Transverse colon (tissue), 4 donors: Measurements from ENCODE around the gene PLK2. TPM values are rescaled to one million over a fixed set of nuclear protein-coding genes. Genes with fewer than 3 reads are reported as not detected.

Experiments
- DNase-seq: peaks from one replicate; pipeline ENCODE4 v3.0.0-alpha.2; 2019
- H3K27ac ChIP-seq, 4 donors: fragments of 200-600 bp; sonication (generic); 2 replicates each; pipeline ENCODE4 v1.5.1; 2016 to 2018; ENCODE audit warnings: inconsistent platforms in 4 of 4
- H3K27me3 ChIP-seq: fragments of 200-600 bp; sonication (generic); 2 replicates; pipeline ENCODE4 v1.5.1; 2017; ENCODE audit warnings: inconsistent platforms
- H3K36me3 ChIP-seq, 4 donors: fragments of 200-600 bp; sonication (generic); 2 replicates each; pipeline ENCODE4 v1.5.1; 2017 to 2019; ENCODE audit warnings: inconsistent platforms in 4 of 4
- H3K4me1 ChIP-seq, 4 donors: fragments of 200-600 bp; sonication (generic); 2 replicates each; pipeline ENCODE4 v1.5.1; 2017 to 2020; ENCODE audit warnings: inconsistent platforms in 4 of 4
- H3K4me3 ChIP-seq, 4 donors: fragments of 200-600 bp; sonication (generic); 1 replicate in 1 of 4; 2 replicates in 3 of 4; pipeline versions ENCODE4 v1.5.1 to v1.6.1; 2017 to 2019; ENCODE audit warnings: inconsistent platforms in 4 of 4
- H3K9me3 ChIP-seq, 2 donors: fragments of 200-600 bp; sonication (generic); 2 replicates each; pipeline ENCODE4 v1.5.1; 2017 to 2019; ENCODE audit warnings: inconsistent platforms in 2 of 2
- CTCF ChIP-seq, 5 experiments: fragments of 200-600 bp in 3 of 5; fragments of 450-650 bp in 2 of 5; sonication (generic) in 3 of 5; IDR thresholded peaks; 1 replicate in 2 of 5; 2 replicates in 3 of 5; pipeline ENCODE4 v1.5.1; 2016 to 2017; ENCODE audit warnings: antibody characterized with exemption in 5 of 5, inconsistent platforms in 3 of 5, mild to moderate bottlenecking in 2 of 5, moderate library complexity in 1 of 5
- EP300 ChIP-seq: sonication (generic); formaldehyde crosslinking; IDR thresholded peaks from one replicate; pipeline ENCODE4 v1.6.1; 2017; ENCODE audit warnings: antibody characterized with exemption, low read depth
- POLR2A ChIP-seq: fragments of 450-650 bp; IDR thresholded peaks from one replicate; pipeline ENCODE4 v1.6.1; 2016; ENCODE audit warnings: antibody characterized with exemption, mild to moderate bottlenecking, moderate library complexity
- POLR2AphosphoS5 ChIP-seq, 3 donors: sonication (generic); formaldehyde crosslinking; IDR thresholded peaks; one replicate each; pipeline ENCODE4 v1.6.1; 2016; ENCODE audit warnings: antibody characterized with exemption in 3 of 3
- WGBS, 2 donors: methylation state at CpG; one replicate each; pipeline ENCODE4 v1.1.5; 2018; ENCODE audit warnings: low coverage in 1 of 2; 5-methylcytosine and 5-hydroxymethylcytosine counted together
- in situ Hi-C, 4 donors: fragments of 200-750 bp; cut with MboI; loops; one replicate each; pipeline versions ENCODE4 v1.15.0 to v1.15.1; 2017; ENCODE audit warnings: low sequenced_read_pairs in 3 of 4, low pct_ligation_motif_present in 1 of 4, low pct_unique_long_range_greater_than_20kb in 1 of 4
- intact Hi-C: fragments of 100-400 bp; cut with DNase I; formaldehyde crosslinking; loops from one replicate; pipeline ENCODE4 v1.15.1; 2023; ENCODE audit warnings: low total_unique reads
- total RNA-seq, 4 donors: library from RNA; depleted of rRNA; stranded (reverse); fragments of >200 nt; gene quantifications; one replicate each; pipeline ENCODE4 v1.1.0, GENCODE V29; 2016

The PLK2 gene
- total RNA-seq, 4 donors from 2014 or later: 6.0 to 78.6 (median 40.6) TPM

GRCh38 chr5:58407042-58407719 lies 52.7 kb downstream of the PLK2 start:
- in situ Hi-C loops: no loop called here
- Histone ChIP-seq H3K27me3 (no peaks in the 10 kb centered on the region), H3K36me3 (no peaks in the 10 kb centered on the region), H3K4me1 (no peaks in the 10 kb centered on the region), H3K27ac (no peak overlapping the region), H3K4me3 (no peak overlapping the region), H3K9me3 (no peaks in the 10 kb centered on the region)
- 69 to 82% methylated on average over 1 of the region's 1 CpG for WGBS, 2 donors
- TF ChIP-seq POLR2AphosphoS5 (IDR thresholded peaks at IDR 0.05) (no peak), POLR2A (no peak), CTCF (IDR thresholded peaks at IDR 0.05) (no peak), EP300 (no peak)
- no peak for DNase-seq
- intact Hi-C loops: no loop called here

GRCh38 chr5:58406394-58406793 lies 53.5 kb downstream of the PLK2 start:
- H3K27ac ChIP-seq: no peak overlapping the region
- TF ChIP-seq POLR2A (no peak), POLR2AphosphoS5 (IDR thresholded peaks at IDR 0.05) (no peak), EP300 (no peak), CTCF (IDR thresholded peaks at IDR 0.05) (no peak)
- no peak overlapping the region for H3K4me3 ChIP-seq
- no peaks in the 10 kb centered on the region for H3K4me1 ChIP-seq
- in situ Hi-C loops (no loop called here), intact Hi-C loops (no loop called here)
- H3K27me3 ChIP-seq: no peaks in the 10 kb centered on the region
- H3K36me3 ChIP-seq: no peaks in the 10 kb centered on the region
- no peak for DNase-seq
- 85 to 88% methylated on average over 1 to 2 of the region's 2 CpGs for WGBS, 2 donors
- no peaks in the 10 kb centered on the region for H3K9me3 ChIP-seq

GRCh38 chr5:58405175-58405574 lies 54.7 kb downstream of the PLK2 start:
- Histone ChIP-seq H3K27ac (no peak overlapping the region), H3K27me3 (no peaks in the 10 kb centered on the region), H3K4me3 (no peak overlapping the region), H3K4me1 (no peaks in the 10 kb centered on the region), H3K36me3 (no peaks in the 10 kb centered on the region), H3K9me3 (no peaks in the 10 kb centered on the region)
- in situ Hi-C loops (no loop called here), intact Hi-C loops (no loop called here)
- no peak for TF ChIP-seq CTCF (IDR thresholded peaks at IDR 0.05)
- TF ChIP-seq EP300: no peak
- no peak for DNase-seq
- WGBS, 2 donors: 46 to 48% methylated on average over 2 of the region's 2 CpGs

GRCh38 chr5:58404734-58405133 lies 55.2 kb downstream of the PLK2 start:
- Histone ChIP-seq H3K9me3 (no peaks in the 10 kb centered on the region), H3K4me3 (no peak overlapping the region), H3K36me3 (no peaks in the 10 kb centered on the region), H3K27me3 (no peaks in the 10 kb centered on the region), H3K4me1 (no peaks in the 10 kb centered on the region), H3K27ac (no peak overlapping the region)
- in situ Hi-C loops (no loop called here), intact Hi-C loops (no loop called here)
- TF ChIP-seq CTCF (IDR thresholded peaks at IDR 0.05) (no peak), POLR2AphosphoS5 (IDR thresholded peaks at IDR 0.05) (no peak), EP300 (no peak), POLR2A (no peak)
- 89 to 90% methylated on average over 3 of the region's 3 CpGs for WGBS, 2 donors
- no peak for DNase-seq

Other genes starting within 250 kb of the PLK2 start
- gene GAPT, start 31.3 kb upstream of the PLK2 start, total RNA-seq: 1 to 10 TPM in 1 of 4 donors, not detected in 3; 3.8 TPM
- gene RAB3C, start 123.0 kb upstream of the PLK2 start, total RNA-seq: under 1 TPM; 0.20 to 0.75 (median 0.51) TPM